HG02678 (cell line): ENCODE data around the gene CIP2A.
"Not testable (repeated sequence)": the region's sequence is repeated elsewhere in the genome, so short reads cannot be mapped to it uniquely, and the experiment has no call there.

Source experiments
- ATAC-seq: cut with Tn5 transposase; IDR thresholded peaks from one replicate; pipeline ENCODE4 v1.9.1; 2021; ENCODE audit warnings: mild to moderate bottlenecking, moderate library complexity; ENCODE audit not compliant: unreplicated experiment

The CIP2A gene

DNA sequence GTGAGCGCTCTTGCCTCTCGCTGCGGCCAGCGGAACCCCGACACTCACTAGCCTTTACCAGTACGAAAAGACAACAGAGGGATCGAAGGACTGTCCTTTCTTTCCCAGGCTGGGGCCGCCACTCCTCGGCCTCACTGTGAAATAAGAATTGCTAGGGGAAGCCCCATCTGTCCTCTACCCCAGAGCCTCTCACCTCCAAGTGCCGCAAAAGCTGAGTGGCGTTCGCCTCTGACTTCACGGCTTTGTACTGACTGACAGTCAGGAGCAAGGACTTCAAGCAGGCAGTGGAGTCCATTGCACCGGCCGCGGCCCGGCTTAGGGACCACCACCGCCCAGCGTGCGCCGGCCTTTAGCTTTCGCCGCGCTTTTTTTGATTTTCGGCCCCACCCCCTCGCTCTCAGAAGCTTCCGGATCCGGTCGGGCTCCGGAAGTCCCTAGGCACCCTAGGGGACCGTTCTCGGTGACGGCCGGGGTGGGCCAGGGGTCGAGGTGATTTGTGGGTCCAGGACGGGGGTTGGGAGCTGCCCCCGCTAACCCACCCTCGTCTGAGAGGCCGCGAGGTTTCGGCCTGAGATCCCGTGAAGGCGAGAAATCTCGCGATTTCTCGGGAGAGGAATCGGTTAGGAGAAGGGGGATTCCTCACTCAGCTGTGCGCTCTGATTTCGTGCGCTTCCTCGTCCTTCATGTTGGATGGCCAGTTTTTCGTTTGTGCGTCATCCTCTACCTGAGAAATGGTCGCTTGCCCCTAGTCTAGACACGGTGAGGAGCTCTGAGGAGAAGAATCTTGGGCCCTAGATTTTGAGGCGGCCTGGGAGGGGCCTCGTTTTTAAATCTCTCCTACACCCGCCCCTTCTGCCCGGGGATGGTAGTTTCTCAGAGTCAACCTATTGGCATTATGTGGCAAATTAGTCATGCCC is at the start of gene CIP2A, which contains the start of gene DZIP3:
TSS of gene CIP2A (minus strand) at position 358 of the 917 bp plus-strand sequence. CDS start at position 295, 63 bp downstream.
TSS of gene DZIP3 (plus strand) at position 642 of the 917 bp plus-strand sequence. CDS start 15,685 bp downstream, outside the sequence.
- peak; percentile 93 for ATAC-seq

DNA sequence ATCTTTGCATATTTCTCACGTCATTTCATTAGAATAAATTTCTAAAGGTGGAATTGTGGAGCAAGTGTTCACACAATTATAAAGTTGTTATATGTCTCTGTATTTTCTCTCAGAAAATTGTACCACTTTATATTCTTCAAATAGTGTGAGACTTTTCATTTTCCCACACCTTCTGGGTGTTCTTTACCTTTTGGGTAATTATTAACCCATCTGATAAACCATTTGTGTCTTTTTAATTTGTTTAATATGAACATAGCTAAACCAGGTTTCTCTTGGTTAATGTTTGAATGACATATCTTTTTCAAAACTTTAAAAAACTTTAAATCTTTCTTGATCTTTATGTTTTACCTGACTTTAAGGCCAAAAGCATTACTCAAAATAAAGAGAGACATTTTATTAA is 40.7 kb upstream of the CIP2A start:
- no peak for ATAC-seq

DNA sequence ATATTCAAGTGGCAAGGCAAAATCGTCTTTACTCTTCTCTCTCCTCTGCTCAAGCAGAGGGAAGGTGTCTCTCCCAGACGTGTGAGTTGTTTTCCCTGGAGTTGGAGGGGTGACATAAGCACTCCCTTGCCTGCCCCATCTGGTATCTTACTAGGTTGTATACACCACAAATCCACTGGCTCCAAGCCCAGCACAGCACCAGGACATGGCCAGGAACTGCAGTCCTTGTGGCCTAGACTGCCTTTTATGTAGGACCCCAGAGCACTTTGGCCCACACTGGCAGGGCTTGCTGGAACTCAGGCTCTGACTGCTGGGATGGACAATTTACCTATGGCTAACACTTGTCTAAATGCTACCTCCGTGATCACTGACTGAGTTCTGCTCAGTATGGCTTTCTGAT is 34.3 kb upstream of the CIP2A start:
- ATAC-seq: no peak

DNA sequence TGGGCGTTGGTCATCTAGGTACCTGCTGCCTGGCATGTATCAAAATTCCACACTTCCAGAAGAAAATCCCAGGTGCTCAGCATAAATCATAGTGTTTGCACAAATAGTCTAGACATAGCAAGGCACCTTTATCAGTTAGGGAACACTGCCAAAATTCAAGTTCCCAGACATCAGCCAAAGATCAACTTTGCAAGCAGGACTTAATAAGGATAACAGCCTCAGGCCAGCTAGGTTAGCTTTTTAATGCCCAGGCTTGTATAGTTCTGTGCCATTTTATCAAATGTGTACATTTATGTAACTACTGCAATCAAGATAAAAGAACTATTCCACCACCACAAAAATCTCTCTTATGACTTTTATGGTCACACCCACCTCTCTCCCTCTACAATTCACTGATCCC is 31.0 kb upstream of the CIP2A start:
- no peak for ATAC-seq

DNA sequence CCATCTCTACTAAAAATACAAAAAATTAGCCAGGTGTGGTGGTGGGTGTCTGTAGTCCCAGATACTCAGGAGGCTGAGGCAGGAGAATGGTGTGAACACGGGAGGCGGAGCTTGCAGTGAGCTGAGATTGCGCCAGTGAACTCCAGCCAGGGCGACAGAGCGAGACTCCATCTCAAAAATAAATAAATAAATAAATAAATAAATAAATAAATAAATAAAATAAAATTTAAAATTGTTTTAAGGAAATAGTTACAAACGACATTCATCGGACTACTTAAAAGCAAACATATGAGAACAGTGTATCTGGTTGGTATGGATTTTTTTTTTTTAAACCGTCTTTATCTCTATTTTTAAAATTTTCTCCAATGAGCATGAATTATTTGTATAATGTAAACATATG is 26.9 kb upstream of the CIP2A start:
- not testable (repeated sequence) for ATAC-seq

DNA sequence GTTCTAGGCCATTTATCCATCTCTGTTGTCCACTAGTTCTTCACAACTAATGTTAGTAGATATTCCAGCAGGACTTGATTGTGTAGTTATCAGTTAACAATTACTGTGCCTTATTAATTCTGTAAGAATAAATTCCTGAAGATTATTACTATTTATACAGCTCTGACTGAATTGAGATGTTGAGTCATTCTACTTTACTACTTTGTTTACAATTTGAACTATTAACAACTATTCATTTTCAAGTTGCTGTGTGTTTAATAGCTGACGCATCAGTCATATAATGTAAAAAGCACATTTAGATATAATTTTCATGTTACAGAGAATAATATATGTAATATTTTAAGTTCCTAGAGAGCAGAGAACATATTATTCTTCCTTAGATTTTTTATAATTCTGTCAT is 21.4 kb upstream of the CIP2A start:
- ATAC-seq: no peak

DNA sequence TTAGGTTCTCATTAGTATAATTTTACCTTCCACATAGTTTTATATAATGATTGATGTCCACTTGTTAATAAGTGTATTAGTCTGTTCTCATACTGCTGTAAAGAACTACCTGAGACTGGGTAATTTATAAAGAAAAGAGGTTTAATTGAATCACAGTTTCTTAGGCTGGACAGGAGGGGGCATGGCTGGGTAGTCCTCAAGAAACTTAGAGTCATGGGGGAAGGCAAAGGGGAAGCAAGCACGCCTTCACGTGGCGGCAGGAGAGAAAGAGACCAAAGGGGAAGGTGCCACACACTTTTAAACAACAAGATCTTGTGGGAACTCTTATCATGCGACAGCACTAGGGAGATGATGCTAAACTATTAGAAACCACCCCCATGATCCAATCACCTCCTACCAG is 19.5 kb upstream of the CIP2A start:
- ATAC-seq: no peak

DNA sequence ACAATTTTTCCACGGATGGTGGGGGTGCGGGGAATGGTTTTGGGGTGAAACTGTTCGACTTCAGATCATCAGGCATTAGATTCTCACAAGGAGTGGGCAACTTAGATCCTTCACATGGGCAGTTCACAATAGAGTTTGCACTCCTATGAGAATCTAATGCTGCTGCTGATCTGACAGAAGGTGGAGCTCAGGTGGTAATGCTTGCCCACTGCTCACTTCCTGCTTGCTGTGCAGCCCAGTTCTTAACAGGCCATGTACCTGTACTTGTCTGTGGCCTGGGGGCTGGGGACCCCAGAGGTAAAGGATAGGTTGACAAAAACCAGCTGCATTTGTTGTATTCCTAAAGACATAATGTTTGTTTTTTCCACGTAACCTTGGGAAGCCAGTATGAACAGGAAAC is 16.3 kb upstream of the CIP2A start:
- no peak for ATAC-seq

DNA sequence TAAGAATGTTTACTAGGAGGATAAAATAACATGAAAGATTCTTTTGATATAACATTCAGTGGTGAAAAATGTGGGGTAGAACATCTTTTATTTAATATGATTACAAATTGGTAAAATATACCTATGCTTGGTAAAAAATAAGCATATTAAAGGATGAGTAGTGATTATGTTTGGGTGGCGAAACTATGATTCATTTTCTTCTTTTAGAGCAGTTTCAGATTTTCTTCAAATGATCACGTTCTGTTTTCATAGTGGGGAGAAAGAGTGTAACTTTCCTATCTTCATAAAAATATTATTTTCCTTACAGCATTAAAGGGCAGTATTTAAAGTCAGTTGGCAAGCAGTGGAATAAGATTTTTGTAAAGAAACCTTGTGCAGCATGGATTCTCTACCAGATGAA is 15.8 kb upstream of the CIP2A start:
- no peak for ATAC-seq

DNA sequence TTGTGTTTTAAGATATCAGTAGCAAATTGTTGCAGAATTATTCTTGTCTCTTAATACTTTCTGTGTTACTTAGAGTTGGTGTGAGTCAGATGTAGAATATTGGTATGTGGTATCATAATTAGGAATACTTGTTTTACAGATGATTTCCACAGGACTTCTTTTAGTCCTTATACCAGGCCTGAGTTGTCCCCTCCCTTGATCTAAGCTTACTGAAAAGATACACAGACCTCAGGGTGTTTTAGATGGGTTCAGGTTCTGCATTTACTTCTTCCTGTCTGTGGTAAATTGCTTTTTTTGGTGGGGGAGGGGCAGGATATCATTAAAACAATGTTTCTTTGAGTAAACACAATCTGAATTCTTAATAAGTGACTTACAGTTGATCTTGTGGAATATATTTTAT is 14.5 kb upstream of the CIP2A start:
- no peak for ATAC-seq

DNA sequence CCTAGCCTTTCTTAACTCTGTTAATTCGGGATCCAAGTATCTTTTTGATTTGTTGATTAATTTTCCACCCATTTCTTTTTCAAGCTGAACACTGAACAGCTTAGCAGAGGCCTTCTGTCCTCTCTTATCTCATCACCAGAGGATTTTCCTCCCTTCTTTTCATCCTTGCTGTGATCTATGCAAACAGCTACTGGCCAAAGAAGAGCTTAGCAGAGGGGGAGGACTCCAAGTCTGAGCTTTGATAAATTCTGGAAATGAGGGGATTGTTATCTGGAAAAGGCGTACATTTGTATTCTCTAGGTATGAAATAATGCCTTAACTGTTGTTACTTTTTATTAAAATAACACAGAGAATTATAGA is 13.7 kb upstream of the CIP2A start:
- ATAC-seq: no peak

DNA sequence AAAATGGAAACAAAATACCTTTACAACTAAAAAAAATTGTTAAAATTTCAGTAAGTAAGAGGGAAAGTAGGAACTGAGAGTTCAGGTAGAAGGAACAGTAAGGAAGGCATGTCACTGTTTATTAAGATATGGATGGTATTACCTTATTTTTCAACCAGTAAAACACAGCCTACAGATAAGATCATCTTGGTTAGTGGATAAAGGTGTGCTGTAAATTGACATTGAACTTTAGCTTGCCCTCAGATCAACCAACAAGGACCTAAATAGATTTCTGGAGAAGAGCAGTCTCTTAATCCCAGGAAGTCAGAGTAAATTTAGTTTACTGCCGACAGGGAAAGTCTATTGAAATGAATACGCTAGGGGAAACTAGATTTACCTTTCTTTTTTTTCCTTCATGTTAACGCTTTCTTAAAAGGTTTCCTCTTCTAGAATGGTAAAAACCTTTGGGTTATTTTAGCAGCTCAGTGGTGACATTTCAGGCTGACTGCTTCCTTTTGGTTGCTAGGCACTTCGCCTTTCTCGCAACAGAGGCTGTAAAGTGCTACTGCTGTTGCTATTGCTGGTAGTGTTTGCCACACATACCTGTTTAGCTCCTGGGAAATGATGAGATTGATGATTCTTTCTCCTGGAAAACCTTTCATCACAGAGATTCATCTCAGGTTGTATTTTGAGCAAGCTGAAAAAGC is 13.2 kb upstream of the CIP2A start:
- peak; percentile 70 for ATAC-seq

DNA sequence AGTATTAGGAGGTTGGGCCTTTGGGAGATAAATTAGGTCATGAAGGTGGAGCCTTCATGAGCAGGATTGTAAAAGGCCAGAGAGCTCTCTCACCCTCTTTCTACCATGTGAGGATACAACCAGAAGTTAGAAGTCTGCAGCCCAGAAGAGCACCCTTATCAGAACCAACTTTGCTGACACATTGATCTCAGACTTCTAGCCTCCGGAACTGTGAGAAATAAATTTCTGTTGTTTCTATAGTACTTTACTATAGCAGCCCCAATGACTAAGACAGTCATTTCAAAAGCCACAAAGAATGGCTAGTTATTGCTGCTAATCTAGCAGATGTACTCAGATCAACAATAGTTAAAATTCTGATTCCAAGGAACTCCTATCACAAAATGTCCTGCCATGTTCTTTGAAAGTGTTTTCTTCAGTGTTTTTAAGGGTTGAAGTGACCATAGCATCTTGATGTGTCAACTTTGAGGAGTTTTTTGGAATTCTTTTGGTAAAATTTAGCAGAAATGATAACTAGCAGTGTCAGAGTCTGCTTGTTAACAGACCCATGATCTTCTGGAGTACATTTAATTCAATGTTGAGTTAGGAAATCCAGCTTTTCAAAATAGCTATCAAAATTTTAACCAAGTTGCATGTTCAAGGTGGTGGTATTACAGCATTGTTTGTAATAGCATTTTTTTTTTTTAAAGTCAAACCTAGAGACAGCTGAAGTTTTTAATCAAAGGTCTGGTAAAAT is 10.6 kb upstream of the CIP2A start:
- no peak for ATAC-seq

DNA sequence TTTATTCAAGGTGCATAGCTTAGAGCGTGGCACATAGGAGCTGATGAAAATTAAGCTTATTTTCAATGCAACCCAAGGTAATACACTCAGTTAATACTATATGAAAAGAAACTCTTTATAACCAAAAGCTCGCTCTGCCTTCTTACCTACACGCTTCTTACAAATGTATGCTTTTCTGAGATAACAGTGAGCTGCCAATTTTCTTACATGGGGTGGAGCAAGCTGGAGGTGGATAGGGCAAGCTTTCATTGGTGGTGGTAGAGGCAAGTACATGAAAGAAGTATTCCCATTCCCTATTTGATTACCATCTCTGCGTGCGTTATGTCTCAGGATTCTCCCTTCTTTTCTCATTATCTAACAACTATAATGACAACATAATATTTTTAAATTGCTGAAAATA is 9.1 kb upstream of the CIP2A start:
- no peak for ATAC-seq

DNA sequence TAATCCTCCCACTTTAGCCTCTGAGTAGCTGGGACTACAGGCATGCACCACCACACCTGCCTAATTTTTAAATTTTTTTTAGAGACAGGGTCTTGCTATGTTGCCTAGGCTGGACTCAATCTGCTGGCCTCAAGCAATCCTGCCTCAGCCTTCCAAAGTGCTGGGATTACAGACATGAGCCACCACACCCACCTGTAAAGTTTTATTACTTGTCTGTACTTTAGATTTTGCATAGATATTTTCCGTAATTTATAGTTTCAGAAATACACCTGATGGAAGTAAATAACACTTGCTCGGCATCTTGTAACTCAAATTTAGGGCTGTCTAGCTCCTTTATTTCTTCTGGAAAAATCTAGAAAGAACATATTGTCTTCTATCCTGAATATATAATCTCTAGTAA is 6.1 kb upstream of the CIP2A start:
- ATAC-seq: no peak

DNA sequence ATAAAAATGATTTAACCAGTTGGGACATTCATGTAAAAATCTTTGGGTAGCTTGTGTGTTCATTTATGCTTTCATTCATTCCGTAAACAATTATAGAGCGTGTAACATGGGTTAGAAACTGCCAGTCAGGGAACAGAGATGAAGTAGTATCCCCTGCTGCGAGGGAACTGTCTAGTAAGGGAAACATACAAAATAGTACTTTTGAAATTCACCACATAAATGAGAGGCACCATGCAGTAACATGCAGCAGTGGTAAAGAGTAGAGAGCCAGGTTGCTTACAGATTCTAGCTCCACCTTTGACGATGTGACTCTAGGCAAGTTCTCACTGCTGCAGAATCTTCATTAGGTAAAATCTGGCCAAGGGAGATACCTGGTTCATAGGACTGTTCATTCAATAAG is 1.2 kb upstream of the CIP2A start:
- ATAC-seq: no peak

DNA sequence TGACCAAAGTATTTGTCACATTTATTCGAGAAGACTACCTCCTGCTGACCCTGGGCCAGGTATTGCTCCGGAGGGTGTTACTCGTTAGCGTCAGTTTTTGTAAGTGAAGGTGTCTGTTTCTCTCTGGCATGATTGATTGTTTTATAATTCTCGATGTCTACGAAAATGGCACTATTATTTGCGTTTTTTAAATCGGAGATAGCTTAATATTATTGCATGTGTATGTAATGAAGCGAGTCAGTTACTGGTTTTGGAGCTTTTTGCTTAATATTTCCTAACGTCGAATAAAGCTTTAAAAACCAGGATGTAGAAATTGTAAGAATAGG is 723 bp upstream of the CIP2A start:
- ATAC-seq: no peak

DNA sequence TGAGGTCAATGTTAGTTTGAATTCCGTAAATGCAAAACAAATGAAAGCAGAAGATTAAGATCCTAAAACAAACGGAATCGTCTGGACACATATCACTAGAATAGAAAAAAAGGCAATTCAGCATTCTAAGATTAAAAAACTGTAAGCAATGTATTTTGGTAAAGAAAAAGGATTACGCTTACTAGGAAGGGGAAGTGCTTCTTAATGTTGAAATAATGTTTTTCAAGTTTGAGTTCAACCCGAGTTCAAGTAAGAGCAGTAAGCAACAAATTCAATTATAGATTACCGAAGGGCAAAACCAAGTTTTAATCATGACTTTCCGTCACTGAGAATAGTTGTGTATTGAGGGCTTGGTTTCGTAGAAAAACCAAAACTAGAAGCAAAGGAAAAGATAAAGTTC is 637 bp downstream of the CIP2A start:
- ATAC-seq: no peak

DNA sequence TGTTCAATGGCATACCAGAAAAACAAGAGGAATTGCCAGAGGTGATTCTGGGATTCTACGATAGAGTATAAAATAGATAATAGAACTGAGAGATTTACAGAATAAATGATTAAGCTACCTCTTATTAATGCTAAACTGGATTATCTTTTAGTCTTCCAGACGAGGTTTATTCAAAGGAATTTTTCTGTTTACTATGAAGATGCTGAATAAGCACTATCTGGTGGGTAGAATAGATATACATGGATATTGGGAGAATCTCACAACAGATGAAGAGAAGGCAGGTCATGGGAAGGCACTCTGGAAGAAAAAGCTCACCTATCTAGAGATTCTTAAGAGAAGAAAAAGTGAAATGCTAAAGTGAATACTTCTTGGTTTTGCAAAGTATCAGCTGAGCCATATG is 11.2 kb downstream of the CIP2A start:
- ATAC-seq: no peak

DNA sequence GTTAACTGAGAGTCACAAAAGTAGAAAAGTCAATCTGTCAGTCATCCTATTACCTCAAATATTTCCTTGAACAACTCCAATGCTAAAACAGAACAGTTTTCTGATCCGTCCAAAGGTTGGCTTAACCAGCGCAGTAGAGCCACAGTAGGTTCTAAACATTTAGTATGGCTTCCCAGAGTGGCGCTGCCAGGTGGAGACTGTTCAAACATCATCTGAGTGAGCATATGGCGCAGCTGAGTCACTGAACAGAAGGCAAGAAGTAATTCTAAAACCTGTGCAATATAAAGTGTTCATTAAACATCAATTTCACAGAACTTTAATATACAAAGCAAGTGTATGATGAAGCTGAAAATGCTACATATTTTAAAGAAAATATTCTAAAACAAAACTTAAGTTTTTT is 19.9 kb downstream of the CIP2A start:
- no peak for ATAC-seq

DNA sequence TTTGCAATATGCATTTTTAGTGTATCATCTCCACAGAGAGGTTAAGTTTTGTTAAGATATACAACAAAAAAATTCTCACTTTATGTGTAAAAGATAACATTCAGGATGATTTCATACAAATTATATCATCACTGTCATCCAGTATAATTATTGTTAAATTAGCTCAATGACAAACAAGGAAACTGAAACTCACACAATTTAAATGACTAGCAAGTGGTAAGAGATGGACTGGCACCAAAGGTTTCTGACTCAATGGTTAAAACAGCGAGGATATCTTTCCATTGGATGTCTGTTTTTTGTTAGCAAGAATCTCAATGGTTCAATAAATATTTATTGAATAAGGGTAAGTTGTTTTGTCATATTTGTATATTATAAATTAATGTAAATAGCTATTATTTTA is 22.6 kb downstream of the CIP2A start:
- no peak for ATAC-seq

DNA sequence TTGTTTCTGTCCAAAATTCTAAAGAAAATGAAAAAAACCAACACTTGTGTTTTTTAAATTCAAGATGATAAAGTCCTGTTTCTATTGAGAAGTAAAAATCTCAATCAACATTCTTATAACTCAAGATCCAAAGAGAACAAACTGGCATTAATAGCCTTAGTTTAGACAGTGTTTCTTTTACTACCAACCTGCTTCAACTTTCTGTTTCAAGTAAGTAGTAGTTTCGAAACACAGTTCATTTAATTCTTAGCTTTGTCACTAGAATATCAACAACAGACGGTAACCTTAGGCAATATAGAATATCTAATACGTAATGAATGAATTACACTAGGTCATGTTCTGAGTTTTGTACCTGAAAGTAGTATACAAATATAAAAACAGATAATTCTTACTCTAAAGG is 23.7 kb downstream of the CIP2A start:
- no peak for ATAC-seq
